Astrocyte of the cerebellum (primary cell): ENCODE measurements around the gene METTL4.
"Not testable (repeated sequence)": the region's sequence is repeated elsewhere in the genome, so short reads cannot be mapped to it uniquely, and the experiment has no call there.

ENCODE experiments used
- DNase-seq: peaks from one replicate; pipeline ENCODE4 v3.0.0-alpha.2; 2011; ENCODE audit warnings: low read depth
- H3K4me3 ChIP-seq: 2 replicates; pipeline ENCODE4 v1.5.1; 2011; ENCODE audit warnings: mild to moderate bottlenecking, low read depth, low read length, moderate library complexity
- in situ Hi-C: cut with HindIII; loops from 2 replicates; pipeline ENCODE4 v1.10.0; 2017; ENCODE audit warnings: low sequenced_read_pairs
- TF ChIP-seq, protein P1 (sequence below): IDR thresholded peaks from 2 replicates; pipeline ENCODE4 v1.5.1; 2012; ENCODE audit warnings: low read length, low read depth, moderate library complexity, mild to moderate bottlenecking; ENCODE audit errors: missing control alignments

Gene METTL4

DNA sequence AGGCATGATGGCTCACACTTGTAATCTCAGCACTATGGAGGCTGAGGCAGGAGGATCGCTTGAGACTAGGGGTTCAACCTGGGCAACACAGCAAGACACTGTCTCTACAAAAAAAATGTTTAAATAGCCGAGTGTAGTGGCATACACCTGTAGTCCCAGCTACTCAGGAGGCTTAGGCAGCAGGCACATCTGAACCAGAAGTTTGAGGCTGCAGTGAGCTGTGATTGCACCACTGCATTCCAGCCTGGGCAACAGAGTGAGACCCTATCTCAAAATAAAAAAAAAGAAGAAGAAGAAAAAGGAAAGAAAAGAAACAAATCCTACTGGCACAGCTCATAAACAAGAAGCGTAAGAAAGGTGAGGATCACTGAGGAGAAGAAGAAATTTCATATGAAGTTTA lies 19.9 kb downstream of the METTL4 start:
- TF ChIP-seq, protein P1, sequence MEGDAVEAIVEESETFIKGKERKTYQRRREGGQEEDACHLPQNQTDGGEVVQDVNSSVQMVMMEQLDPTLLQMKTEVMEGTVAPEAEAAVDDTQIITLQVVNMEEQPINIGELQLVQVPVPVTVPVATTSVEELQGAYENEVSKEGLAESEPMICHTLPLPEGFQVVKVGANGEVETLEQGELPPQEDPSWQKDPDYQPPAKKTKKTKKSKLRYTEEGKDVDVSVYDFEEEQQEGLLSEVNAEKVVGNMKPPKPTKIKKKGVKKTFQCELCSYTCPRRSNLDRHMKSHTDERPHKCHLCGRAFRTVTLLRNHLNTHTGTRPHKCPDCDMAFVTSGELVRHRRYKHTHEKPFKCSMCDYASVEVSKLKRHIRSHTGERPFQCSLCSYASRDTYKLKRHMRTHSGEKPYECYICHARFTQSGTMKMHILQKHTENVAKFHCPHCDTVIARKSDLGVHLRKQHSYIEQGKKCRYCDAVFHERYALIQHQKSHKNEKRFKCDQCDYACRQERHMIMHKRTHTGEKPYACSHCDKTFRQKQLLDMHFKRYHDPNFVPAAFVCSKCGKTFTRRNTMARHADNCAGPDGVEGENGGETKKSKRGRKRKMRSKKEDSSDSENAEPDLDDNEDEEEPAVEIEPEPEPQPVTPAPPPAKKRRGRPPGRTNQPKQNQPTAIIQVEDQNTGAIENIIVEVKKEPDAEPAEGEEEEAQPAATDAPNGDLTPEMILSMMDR = no peak
- in situ Hi-C loops = no loop called here
- no peak for DNase-seq
- no peak overlapping the region for H3K4me3 ChIP-seq

DNA sequence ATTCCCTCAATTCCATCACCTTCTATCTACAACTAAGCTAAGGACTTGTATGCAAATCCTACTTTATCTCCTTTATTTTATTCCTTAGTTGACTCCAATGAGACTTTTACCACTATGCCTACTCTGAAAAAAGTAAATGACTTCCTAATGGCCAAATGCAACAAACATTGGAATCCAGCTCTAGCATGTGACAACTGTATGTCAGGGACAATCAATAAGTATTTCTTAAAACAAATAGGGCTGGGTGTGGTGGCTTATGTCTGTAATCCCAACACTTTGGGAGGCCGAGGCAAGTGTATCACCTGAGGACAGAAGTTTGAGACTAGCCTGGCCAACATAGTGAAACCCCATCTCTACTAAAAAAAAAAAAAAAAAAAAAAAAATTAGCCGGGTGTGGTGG lies 21.8 kb downstream of the METTL4 start:
- TF ChIP-seq, protein P1 = no peak
- in situ Hi-C loops = loop anchor here (5.0 kb wide), 1 partner anchor 962 kb away; no protein-coding TSS in a partner anchor
- no peak for DNase-seq
- no peak overlapping the region for H3K4me3 ChIP-seq

DNA sequence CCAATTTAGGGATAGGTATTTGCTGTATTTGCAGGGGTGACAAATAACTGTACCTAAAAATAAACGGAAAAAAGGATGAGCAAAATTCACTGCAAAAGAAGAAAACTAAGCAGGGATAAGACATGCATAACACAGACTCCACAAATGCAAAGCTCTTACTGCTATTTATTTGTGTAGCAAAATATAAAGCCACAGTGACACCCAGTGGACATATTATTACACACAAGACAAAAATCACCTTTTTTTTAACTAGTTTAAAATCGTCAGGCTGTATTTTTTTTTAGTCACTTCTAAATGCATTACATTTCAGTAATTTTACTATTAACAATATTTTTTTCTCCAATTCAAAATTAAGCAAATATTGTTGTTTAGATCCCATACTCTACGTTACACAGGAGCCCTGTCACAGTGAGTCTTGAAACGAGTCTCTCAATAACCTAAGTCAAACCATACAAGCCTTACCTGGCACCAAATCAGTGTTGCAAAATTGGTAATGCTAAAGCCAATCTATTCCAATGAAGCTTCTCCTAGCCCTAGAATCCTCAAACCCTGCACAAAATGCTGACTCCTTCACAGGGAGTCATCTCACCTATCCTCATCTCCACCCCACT lies 23.7 kb downstream of the METTL4 start:
- no peak overlapping the region for H3K4me3 ChIP-seq
- peak; percentile 71 for DNase-seq
- in situ Hi-C loops = loop anchor here (5.0 kb wide), 1 partner anchor 960 kb away; no protein-coding TSS in a partner anchor
- TF ChIP-seq, protein P1 = no peak

DNA sequence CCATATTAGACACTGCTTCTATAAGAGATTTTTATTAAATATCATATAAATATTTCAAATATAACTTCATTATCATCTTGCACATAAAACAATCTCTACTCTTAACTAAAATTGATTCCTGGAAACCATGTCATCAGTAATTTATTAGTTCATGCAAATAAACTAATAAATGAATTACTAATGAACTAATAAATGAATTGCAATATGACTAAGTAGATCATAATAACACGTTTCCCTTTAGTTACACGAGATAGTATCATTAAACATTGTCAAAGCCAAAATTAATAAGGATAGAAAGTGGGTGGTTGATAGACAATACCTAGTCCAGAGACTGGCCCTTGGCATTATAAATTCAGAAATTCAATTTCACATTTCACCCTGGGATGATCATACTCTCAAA lies 26.1 kb downstream of the METTL4 start:
- in situ Hi-C loops = loop anchor here (5.0 kb wide), 1 partner anchor 958 kb away; no protein-coding TSS in a partner anchor
- TF ChIP-seq, protein P1 = no peak
- DNase-seq = no peak
- no peak overlapping the region for H3K4me3 ChIP-seq

DNA sequence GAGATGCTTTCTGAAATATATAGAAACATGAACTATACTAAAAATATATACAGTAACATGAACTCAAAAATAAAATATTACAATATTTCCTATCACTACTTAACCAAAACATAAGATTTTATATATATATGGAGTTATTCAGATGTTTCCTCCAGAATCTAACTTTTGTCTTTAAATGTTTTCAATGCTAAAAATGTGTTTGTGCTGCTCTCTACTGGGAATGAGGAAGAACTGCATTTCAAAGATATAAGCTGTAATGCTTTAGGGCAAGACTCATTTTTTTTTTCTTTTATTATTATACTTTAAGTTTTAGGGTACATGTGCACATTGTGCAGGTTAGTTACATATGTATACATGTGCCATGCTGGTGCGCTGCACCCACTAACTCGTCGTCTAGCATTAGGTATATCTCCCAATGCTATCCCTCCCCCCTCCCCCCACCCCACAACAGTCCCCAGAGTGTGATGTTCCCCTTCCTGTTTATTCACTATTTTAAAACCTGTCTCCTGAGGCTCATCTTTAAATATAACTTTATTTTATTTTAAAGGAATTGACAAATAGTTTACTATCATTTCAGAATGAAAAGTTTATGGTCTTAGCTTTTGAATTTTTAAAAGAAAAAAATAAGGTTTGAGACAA lies 29.3 kb downstream of the METTL4 start:
- TF ChIP-seq, protein P1 = peak; percentile 29

DNA sequence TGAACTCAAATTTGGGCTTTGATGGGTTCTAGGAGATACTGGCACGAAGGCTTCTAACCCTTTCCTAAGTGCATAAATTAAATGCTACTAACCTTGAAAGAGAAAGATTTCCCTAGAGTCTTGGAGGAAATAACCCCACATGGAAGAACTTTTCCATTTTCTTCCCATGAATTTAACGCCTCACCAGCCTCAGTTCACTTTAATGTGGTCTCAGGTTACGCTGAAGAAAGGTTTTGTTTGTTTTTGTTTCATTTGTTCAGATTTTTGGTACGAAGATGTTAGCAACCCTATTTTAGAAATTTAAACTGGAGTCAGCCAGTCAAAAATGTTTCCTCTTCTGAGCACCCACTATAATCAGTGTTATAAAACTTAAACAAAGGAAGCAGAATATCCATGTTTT lies 30.7 kb downstream of the METTL4 start:
- DNase-seq = no peak
- TF ChIP-seq, protein P1 = no peak
- H3K4me3 ChIP-seq = no peak overlapping the region
- in situ Hi-C loops = no loop called here

More for the DNA sequence above, 29.3 kb downstream of the METTL4 start:
- in situ Hi-C loops, H3K4me3 ChIP-seq: not testable (repeated sequence)
- DNase-seq = peak; percentile 33
